Fibroblast of lung (primary cell): ENCODE data around the gene POLR2H. TPM values are rescaled to one million over a fixed set of nuclear protein-coding genes. Genes with fewer than 3 reads are reported as not detected.
A peak's percentile ranks its signal among the peaks of the same experiment; 100 is the strongest.

Experiments
- DNase-seq, 2 donors: peaks; one replicate each; pipeline versions ENCODE4 v3.0.0 to v3.0.0-alpha.2; 2010; ENCODE audit warnings: low read depth in 2 of 2
- H2AFZ ChIP-seq: 2 replicates; pipeline ENCODE4 v1.5.1; 2012; ENCODE audit warnings: low read length, control low read depth, inconsistent platforms
- H3K27ac ChIP-seq: 2 replicates; pipeline ENCODE4 v1.5.1; 2011; ENCODE audit warnings: low read length, control low read depth; ENCODE audit not compliant: insufficient read depth
- H3K27me3 ChIP-seq: 2 replicates; pipeline ENCODE4 v1.5.1; 2011; ENCODE audit warnings: mild to moderate bottlenecking, low read length; ENCODE audit not compliant: control insufficient read depth, insufficient read depth
- H3K36me3 ChIP-seq: 2 replicates; pipeline ENCODE4 v1.5.1; 2011; ENCODE audit warnings: low read length; ENCODE audit not compliant: control insufficient read depth, insufficient read depth
- H3K4me1 ChIP-seq: 2 replicates; pipeline ENCODE4 v1.5.1; 2011; ENCODE audit warnings: low read length; ENCODE audit not compliant: control insufficient read depth, insufficient read depth; ENCODE audit errors: extremely low read depth
- H3K4me2 ChIP-seq: 2 replicates; pipeline ENCODE4 v1.5.1; 2011; ENCODE audit warnings: low read length, control low read depth; ENCODE audit not compliant: insufficient read depth; ENCODE audit errors: extremely low read depth
- H3K4me3 ChIP-seq, 4 experiments: fragments of 200-600 bp in 1 of 4; sonication (generic) in 1 of 4; replicated peaks in 1 of 4; 2 replicates each; pipeline ENCODE4 v1.5.1; 2011 to 2016; ENCODE audit warnings: low read length in 4 of 4, low read depth in 3 of 4, mild to moderate bottlenecking in 3 of 4, control low read depth in 2 of 4, inconsistent platforms in 1 of 4, mixed read lengths in 1 of 4; ENCODE audit not compliant: insufficient read depth in 1 of 4; ENCODE audit errors: control extremely low read depth in 1 of 4
- H3K79me2 ChIP-seq: 2 replicates; pipeline ENCODE4 v1.5.1; 2012; ENCODE audit warnings: mild to moderate bottlenecking, low read length, inconsistent platforms; ENCODE audit not compliant: control insufficient read depth, insufficient read depth
- H3K9ac ChIP-seq: 2 replicates; pipeline ENCODE4 v1.5.1; 2011; ENCODE audit warnings: mild to moderate bottlenecking, low read length, control low read depth; ENCODE audit not compliant: insufficient read depth
- H3K9me3 ChIP-seq: 2 replicates; pipeline ENCODE4 v1.5.1; 2012; ENCODE audit warnings: low read depth, low read length; ENCODE audit not compliant: control insufficient read depth, insufficient read depth
- H4K20me1 ChIP-seq: 2 replicates; pipeline ENCODE4 v1.5.1; 2011; ENCODE audit warnings: low read length; ENCODE audit not compliant: control insufficient read depth, insufficient read depth; ENCODE audit errors: extremely low read depth
- CTCF ChIP-seq, 2 donors: IDR thresholded peaks in 1 of 2; conservative IDR thresholded peaks in 1 of 2; 1 replicate in 1 of 2; 2 replicates in 1 of 2; pipeline ENCODE4 v1.5.1; 2011 to 2012; ENCODE audit warnings: low read length in 2 of 2, control low read depth in 1 of 2, inconsistent platforms in 1 of 2, low read depth in 1 of 2, mild to moderate bottlenecking in 1 of 2
- EZH2 ChIP-seq: IDR thresholded peaks from 2 replicates; pipeline ENCODE4 v1.5.1; 2012; ENCODE audit warnings: low read length, control low read depth, mild to moderate bottlenecking; ENCODE audit errors: missing control alignments
- polyA plus RNA-seq, 2 donors: library from polyadenylated mRNA; depleted of rRNA in 1 of 2; stranded (reverse) in 1 of 2; unstranded in 1 of 2; fragments of >200 nt; gene quantifications; 2 replicates each; pipeline ENCODE4 v1.2.1, GENCODE V29; 2011 to 2012; ENCODE audit warnings: missing spikeins in 1 of 2
- total RNA-seq: library from RNA; depleted of rRNA; stranded (reverse); fragments of >200 nt; gene quantifications from 2 replicates; pipeline ENCODE4 v1.2.1, GENCODE V29; 2014

The POLR2H gene
- total and polyA plus RNA-seq, 2 donors (not counting 1 experiment from before 2014, with no cell fraction given) = 62.4 to 100 TPM

- DNase-seq = peak; percentile 83 to 89
- Histone ChIP-seq H3K9me3 (no peaks in the 10 kb centered on the region), H3K4me2 (no peak overlapping the region), H2AFZ (no peak overlapping the region), H3K79me2 (no peaks in the 10 kb centered on the region), H3K36me3 (peaks cover 10% of the 10 kb centered on the region), H3K4me1 (peaks cover 5% of the 10 kb centered on the region), H3K4me3 (no peak overlapping the region), H3K9ac (no peak overlapping the region), H3K27me3 (peaks cover 5% of the 10 kb centered on the region), H4K20me1 (no peaks in the 10 kb centered on the region), H3K27ac (no peak overlapping the region)
- TF ChIP-seq CTCF (conservative IDR thresholded peaks at IDR 0.05 in 1 of 2, IDR thresholded peaks at IDR 0.05 in 1 of 2; ENCODE audit: low read depth in 1 of 2, low read length in 2 of 2) = peak; percentile 99
- no peak for TF ChIP-seq EZH2
Measured at GRCh38 chr3:184371570-184372018, 10.1 kb downstream of the POLR2H start.

GRCh38 chr3:184372296-184372821 is 10.8 kb downstream of the POLR2H start:
- Histone ChIP-seq H3K36me3 (peaks cover 6% of the 10 kb centered on the region), H3K79me2 (no peaks in the 10 kb centered on the region), H3K27ac (no peak overlapping the region), H3K4me3 (no peak overlapping the region), H2AFZ (no peak overlapping the region), H3K9ac (no peak overlapping the region), H4K20me1 (no peaks in the 10 kb centered on the region), H3K4me1 (peaks cover 5% of the 10 kb centered on the region), H3K9me3 (no peaks in the 10 kb centered on the region), H3K4me2 (no peak overlapping the region), H3K27me3 (peaks cover 5% of the 10 kb centered on the region)
- TF ChIP-seq CTCF (conservative IDR thresholded peaks at IDR 0.05 in 1 of 2, IDR thresholded peaks at IDR 0.05 in 1 of 2; ENCODE audit: low read depth in 1 of 2, low read length in 2 of 2) = no peak
- TF ChIP-seq EZH2 = no peak
- no peak for DNase-seq

- TF ChIP-seq CTCF (conservative IDR thresholded peaks at IDR 0.05 in 1 of 2, IDR thresholded peaks at IDR 0.05 in 1 of 2; ENCODE audit: low read depth in 1 of 2, low read length in 2 of 2) = no peak
- no peak for TF ChIP-seq EZH2
- H3K27me3 ChIP-seq = peaks cover 7% of the 10 kb centered on the region
- H3K9ac ChIP-seq = no peak overlapping the region
- H4K20me1 ChIP-seq = no peaks in the 10 kb centered on the region
- no peak overlapping the region for H3K27ac ChIP-seq
- peaks cover 4% of the 10 kb centered on the region for H3K4me1 ChIP-seq
- DNase-seq = no peak
- no peak overlapping the region for H3K4me2 ChIP-seq
- no peak overlapping the region for H3K4me3 ChIP-seq
- H3K9me3 ChIP-seq = no peaks in the 10 kb centered on the region
- H3K79me2 ChIP-seq = no peaks in the 10 kb centered on the region
- no peak overlapping the region for H2AFZ ChIP-seq
- peaks cover 3% of the 10 kb centered on the region for H3K36me3 ChIP-seq
Measured at GRCh38 chr3:184372911-184373310, 11.4 kb downstream of the POLR2H start.
